ENCODE data around the gene ARVCF.
"Not testable (repeated sequence)": the region's sequence is repeated elsewhere in the genome, so short reads cannot be mapped to it uniquely, and the experiment has no call there.

Gene ARVCF

DNA sequence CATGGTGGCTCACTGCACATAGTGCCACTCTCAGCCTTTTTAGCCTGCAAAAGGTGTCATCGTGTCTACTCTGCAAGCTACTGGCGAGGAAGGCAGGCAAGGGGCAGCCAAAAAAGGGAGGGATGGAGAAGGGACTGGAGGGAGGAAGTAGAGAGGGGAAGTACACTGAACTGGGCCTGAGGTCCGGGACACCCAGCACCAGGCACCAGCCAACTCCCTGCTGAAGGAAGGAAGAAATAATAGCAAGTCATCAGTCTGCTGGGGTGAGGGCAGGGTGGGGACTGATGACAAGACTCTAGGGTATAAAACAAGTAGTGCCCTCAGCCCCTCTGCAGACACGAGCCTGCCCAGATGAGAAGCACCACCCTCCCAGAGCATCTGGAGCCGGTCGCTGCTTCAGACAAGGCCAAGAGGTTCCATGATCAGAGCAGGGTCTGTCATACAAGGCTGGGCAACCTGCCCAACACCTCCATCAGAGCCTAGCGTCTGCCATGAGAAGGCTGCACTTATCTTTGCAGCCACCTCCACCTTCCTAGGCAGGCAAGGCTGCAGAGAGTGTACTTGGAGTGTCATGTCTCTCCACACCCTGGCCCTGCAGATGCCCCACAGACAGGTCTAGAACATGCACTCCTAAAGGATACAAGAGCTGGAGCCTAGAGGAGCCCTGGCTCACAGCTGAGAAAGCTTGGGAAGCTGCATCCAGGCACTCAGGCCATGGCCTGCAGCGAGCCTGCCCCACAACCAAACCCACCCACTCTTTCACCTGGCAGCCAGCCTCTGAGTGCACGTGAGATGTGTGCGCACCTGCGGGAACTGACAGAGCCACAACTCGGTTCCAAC is 84.0 kb downstream of the ARVCF start:
- intact Hi-C loops (cut with DNase I): no loop called here
- DNase-seq: peak in 2 of 10 donors; percentile 62 to 72

DNA sequence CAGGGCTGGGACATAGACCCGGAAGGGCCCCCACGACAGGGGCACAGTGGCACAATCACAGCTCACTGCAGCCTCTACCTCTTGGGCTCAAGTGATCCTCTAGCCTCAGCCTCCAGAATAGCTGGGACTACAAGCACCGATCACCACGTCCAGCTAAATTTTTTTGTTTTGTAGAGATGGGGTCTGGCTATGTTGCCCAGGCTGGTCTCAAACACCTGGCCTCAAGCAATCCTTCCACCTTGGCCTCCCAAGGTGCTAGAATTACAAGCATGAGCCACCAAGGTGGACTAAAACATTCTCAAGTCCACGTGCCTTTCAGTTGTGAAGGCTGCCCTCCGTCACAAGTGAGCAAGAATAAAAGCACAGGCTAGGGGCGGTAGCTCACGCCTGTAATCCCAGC is 85.1 kb downstream of the ARVCF start:
- no peak for DNase-seq
- intact Hi-C loops (cut with DNase I): no loop called here

DNA sequence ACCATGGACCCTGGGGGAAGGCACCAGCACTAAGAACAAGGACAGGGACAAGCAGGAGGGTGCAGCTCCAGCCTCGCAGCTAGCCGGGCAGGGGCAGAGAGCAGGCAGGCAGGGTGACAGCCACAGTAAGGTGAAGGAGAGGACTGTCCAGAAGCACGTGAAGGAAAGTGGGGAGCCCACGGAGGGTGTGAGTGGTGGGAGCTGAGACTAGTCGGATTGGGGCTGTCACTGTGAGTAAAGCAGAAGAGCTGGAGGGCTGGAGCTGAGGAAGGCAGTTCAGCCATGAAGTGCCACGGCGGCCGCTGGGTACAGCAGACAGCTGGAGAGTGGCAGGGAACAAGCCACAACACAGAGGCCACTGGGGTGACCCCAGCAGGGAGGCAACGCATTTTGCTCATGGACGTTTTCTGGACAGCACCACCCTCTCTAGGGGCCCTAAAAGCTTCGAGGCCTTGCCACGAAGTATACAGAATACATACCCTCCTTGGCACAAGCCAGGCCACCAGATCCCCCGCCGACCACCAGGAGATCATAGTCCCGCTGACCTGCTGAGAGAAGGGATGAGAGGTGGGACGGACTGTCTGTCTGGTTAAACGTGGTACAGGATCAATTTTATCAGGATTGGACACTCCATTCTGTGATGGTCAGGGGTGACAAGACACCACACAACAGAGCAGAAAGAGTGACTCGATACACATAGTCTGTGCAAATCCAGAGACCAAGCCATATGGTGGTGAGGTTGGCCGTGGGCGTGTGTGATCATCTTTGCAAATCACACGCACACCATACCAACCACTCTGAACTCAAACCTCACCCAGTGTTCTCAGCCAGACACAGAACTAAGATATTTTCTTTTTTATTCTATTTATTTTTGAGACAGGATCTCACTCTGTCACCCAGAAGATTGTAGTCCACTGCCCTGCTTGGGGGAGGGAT is 85.8 kb downstream of the ARVCF start:
- intact Hi-C loops (cut with DNase I): no loop called here
- DNase-seq: peak in 6 of 10 donors; percentile 28 to 92 (median 74)

DNA sequence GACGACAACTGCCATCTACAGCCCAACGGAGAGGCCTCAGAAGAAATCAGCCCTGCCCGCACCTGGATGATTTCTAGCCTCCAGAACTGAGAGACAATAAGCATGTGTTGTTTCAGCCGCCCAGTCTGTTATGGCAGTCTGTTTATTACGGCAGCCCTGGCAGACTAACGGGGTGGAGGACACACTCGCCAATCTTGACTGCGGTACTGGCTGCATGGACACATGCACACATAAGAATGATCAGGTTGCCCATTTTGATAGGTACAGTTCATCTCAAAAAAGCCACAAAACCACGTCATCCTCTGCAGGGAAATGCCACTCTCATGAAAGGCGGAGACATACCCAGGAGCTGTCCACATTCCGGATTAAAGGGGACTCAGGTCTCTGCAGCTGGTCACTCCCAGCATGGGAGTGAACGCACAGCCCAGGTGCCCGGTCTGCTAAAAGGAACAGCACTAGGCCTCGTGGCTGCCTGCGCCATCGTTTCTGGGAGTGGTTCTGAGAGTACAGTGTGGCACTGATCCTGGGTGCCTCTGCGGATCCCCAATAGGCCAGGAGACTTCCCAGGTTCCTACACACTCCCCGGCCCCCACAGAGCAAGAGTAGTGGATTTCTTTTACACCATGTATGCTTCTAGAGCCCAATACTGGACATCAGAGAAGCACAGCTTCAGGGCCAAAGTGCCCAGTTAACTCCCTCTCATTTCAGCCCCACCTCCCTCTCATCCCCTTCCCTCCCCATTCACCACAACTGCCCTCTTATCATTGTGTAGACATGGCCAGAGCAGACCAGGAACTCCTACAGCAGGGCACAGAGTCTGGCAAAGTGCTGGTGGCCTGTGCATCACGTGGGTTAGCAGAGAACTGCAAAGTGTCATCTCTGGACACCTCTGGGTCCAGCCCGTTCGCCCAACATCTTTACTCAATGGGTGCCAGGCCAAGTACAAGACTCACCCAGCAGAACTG is 86.8 kb downstream of the ARVCF start:
- intact Hi-C loops (cut with DNase I): no loop called here

DNA sequence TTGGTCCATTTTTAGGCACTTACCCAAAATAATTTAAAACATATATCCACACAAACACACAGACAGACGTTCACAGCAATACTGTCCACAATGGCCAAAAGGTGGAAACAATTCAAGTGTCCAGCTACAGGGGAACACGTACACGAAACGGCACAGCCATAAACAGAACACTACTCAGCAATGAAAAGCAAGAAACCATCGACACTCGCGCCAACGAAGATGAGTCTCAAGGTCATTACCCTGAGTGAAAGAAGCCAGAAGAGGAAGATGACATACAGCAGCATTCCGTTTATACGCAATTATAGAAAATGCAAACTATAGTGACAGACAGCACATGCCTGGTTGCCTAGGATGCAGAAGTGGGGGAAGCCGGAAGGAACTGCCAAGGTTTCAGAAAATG is 88.4 kb downstream of the ARVCF start:
- intact Hi-C loops (cut with DNase I): no loop called here
- peak in 1 of 10 donors; percentile 12 for DNase-seq

More for the DNA sequence above, 86.8 kb downstream of the ARVCF start:
- peak in 2 of 10 donors; percentile 47 to 66 for DNase-seq

DNA sequence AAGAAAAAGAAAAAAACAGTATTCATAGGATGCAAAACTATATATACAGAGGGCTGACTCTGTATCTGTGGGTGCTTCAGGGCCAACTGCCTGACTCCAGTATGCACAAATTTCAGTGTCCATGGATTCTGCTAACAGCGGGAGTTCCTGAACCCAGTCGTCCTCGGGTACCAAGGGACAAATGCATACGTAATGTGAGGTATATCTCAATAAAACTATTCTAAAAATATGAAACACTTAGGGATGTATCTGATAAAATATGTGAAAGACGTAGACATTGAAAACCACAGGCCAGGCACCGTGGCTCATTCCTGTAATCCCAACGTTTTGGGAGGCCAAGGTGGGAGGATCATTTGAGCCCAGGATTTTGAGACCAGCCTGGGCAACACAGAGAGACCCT is 88.9 kb downstream of the ARVCF start:
- peak in 2 of 10 donors; percentile 12 to 27 for DNase-seq
- intact Hi-C loops (cut with DNase I): no loop called here

DNA sequence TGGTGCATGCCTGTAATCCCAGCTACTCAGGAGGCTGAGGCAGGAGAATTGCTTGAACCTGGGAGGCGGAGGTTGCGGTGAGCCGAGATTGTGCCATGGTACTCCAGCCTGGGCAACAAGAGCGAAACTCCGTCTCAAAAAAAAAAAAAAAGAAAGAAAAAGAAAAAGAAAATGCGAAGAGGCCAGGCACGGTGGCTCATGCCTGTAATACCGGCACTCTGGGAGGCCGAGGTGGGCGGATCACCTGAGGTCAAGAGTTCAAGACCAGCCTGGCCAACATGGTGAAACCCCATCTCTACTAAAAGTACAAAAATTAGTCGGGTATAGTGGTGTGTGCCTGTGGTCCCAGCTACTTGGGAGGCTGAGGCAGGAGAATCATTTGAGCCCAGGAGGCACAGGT is 90.6 kb downstream of the ARVCF start:
- intact Hi-C loops (cut with DNase I): not testable (repeated sequence)
- peak in 2 of 10 donors; percentile 26 to 57 for DNase-seq

DNA sequence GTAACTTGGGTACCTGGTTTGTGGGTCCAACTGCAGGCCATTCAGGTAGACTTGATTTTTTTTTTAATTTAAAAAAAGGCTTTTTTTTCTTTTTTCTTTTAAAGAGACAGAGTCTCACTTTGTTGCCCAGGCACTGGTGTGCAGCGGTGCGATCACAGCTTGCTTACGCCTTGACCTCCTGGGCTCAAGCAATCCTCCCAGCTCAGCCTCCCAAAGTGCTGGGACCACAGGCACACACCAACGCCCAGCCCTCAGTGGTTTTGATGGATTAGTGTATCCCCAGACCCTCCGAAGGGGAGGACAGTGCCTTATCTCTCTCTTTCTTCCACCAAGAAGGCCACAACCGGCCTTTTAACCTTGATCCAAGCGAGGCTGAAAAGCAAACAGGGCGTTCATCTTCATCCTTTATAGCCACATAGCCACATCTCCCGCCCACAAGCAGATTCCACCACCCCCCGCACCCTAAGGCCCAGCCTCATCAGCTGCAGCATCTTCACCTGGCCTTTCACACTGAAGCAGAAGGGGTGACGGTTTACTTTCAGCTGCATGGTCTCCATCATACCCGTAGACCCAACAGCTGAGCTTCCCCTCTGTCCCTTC is 92.6 kb downstream of the ARVCF start:
- intact Hi-C loops (cut with DNase I): no loop called here

DNA sequence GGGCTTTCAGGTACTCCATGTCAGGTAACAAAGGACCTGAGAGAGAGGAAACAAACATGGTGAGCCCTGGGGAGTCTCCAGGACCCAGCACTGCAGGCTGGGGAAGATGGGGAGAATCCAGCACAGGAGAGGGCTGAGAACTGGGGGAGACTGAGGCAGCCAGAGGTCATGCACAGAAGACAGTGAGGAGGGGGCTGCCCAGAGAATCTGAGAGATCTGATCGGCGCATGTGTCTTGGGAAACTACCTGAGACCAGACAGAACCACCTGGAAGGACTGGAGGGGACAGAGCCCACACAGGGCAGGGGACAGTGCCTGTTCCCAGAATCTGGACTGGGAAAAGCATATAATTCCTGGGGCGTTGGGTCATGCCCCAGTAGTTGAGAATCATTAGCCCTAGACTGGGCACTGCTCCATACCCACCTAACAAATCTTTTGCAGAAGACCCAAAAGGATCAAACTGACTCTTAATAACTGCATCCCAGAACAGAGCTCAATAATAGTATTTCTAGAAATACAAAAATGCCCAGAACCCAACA is 95.0 kb downstream of the ARVCF start:
- intact Hi-C loops (cut with DNase I): no loop called here
- peak in 3 of 10 donors; percentile 27 to 40 (median 40) for DNase-seq

More for the DNA sequence above, 92.6 kb downstream of the ARVCF start:
- DNase-seq: peak in 2 of 10 donors; percentile 1 to 38

Data from posterior cingulate gyrus (tissue), 11 donors.